A673 (cell line): ENCODE results near the gene AKT3. TPM values are rescaled to one million over a fixed set of nuclear protein-coding genes. Genes with fewer than 3 reads are reported as not detected.

Experiments
- BruUV-seq: library from RNA; stranded (reverse); fragments of 400-500 nt; replicated peaks from 2 replicates; lab custom pipeline; 2021; lab: Mats Ljungman, UMichigan
- CTCF ChIA-PET: fragments of 300-600 bp; sonication (Branson Sonifier 250); formaldehyde crosslinking; loops from one replicate; lab custom pipeline; 2022; ENCODE audit warnings: antibody characterized with exemption; lab: Charles Lee
- POLR2A ChIA-PET: fragments of 300-600 bp; sonication (Branson Sonifier 250); formaldehyde crosslinking; loops from one replicate; lab custom pipeline; 2022; ENCODE audit warnings: antibody characterized with exemption; ENCODE audit not compliant: low non-redundant PET; lab: Charles Lee
- DNase-seq: peaks from one replicate; pipeline ENCODE4 v3.0.0-alpha.2; 2015; ENCODE audit warnings: low spot score
- H3K27ac ChIP-seq: fragments of 200-600 bp; sonication (generic); 2 replicates; pipeline ENCODE4 v1.5.1; 2016; ENCODE audit warnings: mixed run types, low read depth, mild to moderate bottlenecking, mixed read lengths, antibody characterized with exemption, low read length; ENCODE audit not compliant: poor library complexity, severe bottlenecking
- H3K27me3 ChIP-seq: fragments of 200-600 bp; sonication (generic); replicated peaks from 2 replicates; pipeline ENCODE4 v1.6.1; 2017; ENCODE audit warnings: mixed run types, low read depth, mild to moderate bottlenecking, mixed read lengths, antibody characterized with exemption, low read length; ENCODE audit not compliant: insufficient read depth, poor library complexity
- H3K36me3 ChIP-seq: fragments of 200-600 bp; sonication (generic); 2 replicates; pipeline ENCODE4 v1.6.1; 2016; ENCODE audit warnings: mixed run types, mild to moderate bottlenecking, mixed read lengths, antibody characterized with exemption, low read length; ENCODE audit not compliant: insufficient read depth, poor library complexity, severe bottlenecking
- H3K4me1 ChIP-seq: fragments of 200-600 bp; sonication (generic); 2 replicates; pipeline ENCODE4 v1.6.1; 2017; ENCODE audit warnings: mixed run types, mild to moderate bottlenecking, mixed read lengths, antibody characterized with exemption, low read length; ENCODE audit not compliant: insufficient read depth, poor library complexity, severe bottlenecking
- H3K4me3 ChIP-seq: fragments of 200-600 bp; sonication (generic); 2 replicates; pipeline ENCODE4 v1.5.1; 2016; ENCODE audit warnings: low read depth, mixed run types, mild to moderate bottlenecking, mixed read lengths, low read length; ENCODE audit not compliant: poor library complexity, severe bottlenecking
- H3K9me3 ChIP-seq: fragments of 200-600 bp; sonication (generic); 2 replicates; pipeline ENCODE4 v1.6.1; 2016; ENCODE audit warnings: mixed run types, low read depth, mild to moderate bottlenecking, mixed read lengths, antibody characterized with exemption, low read length; ENCODE audit not compliant: poor library complexity, severe bottlenecking
- EZH2 ChIP-seq: fragments of 200-600 bp; sonication (generic); IDR thresholded peaks from 2 replicates; pipeline ENCODE4 v1.6.1; 2017; ENCODE audit warnings: borderline replicate concordance, low read depth, mild to moderate bottlenecking, mixed read lengths, antibody characterized with exemption, low read length; ENCODE audit not compliant: poor library complexity, severe bottlenecking
- intact Hi-C: fragments of 100-400 bp; cut with micrococcal nuclease; formaldehyde crosslinking; loops from one replicate; pipeline ENCODE4 v1.10.0; 2022; ENCODE audit not compliant: unreplicated experiment
- total RNA-seq: library from RNA; stranded (reverse); gene quantifications from 2 replicates; pipeline ENCODE4 v1.2.3, GENCODE V29; 2021
- TF ChIP-seq, protein P1 (sequence below): fragments of 300-800, 200-600 bp; sonication (generic); conservative IDR thresholded peaks from 2 replicates; pipeline ENCODE4 v1.5.1; 2017; ENCODE audit warnings: low read depth, mild to moderate bottlenecking, antibody characterized with exemption, low read length, moderate library complexity, mixed read lengths

AKT3 gene
- total RNA-seq, 1 experiment from 2014 or later: 14.4 TPM

DNA sequence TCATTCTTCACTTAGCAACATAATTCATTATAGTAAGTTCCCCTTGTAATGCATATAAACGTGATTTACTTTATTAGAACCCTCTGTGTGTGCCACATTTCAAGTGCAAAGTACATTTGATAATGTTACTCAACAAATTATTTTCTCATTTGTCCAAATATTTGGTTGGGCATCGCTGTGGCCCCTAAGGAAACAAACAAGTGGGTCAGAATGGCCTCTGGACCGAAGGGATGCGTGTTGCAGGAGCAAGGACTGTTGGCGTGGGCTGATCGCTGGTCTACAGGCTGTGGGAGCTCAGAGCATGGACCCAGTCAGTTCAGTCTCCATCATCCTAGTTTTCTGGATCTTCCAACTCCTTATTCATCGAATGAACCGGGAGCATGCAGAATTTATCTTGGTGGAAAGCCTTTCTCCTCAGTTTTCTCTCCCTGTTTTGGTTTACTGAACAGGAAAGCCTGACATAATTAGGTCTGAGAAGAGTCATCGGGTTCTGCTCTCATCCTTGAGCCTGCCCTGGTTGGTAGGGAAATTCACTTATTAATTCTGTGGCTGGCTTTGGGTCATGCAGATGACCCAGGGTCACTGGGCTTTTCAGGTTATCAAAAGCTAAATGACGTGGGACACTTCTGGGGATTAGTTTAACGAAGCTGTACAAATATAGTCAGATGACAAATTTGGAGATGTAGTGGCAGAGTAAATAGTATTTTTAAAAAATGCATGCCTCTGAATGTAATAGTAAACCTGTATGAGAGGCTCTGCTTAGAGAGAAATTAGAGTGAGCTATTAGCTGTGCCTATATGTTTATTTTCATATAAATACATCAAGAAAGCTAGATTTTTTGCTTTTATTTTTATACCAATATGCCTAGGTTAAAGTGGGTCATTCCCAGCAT lies 394.0 kb downstream of the AKT3 start:
- BruUV-seq: no TSS peak
- CTCF ChIA-PET: no interaction called here

DNA sequence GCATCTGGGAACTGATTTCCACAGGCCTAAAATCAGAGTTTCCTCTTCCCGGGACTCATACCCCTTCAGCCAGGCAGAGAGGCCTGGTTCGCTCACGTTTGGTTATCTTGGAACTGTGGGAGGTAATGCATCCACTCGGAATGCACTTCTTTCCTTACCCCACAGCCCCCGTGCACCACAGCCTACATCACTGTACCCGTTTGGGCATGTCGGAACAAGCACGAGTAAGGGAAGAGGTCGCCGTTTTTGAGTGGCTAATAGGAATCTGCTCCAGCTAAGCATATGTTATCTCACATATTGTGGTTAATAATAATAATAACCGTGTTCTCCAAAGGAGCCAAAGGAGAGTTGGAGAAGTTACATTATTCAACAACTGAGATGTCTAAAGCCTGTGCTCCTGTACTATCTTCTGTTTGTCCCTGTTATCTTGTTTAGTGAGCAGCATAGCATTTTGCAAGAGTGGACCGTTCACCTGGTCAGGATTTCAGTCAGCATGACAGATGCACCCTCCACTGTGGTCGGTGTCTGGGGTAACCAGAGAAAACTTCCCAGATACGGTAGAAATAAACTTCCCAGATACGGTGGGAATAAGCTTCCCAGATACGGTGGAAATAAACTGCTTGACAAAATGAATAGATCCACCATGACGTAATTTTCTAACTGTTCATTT lies 395.6 kb downstream of the AKT3 start:
- no peaks in the 10 kb centered on the region for H3K4me1 ChIP-seq
- no TSS peak for BruUV-seq
- no peak for DNase-seq
- ChIA-PET POLR2A (no interaction called here), CTCF (no interaction called here)
- no peak overlapping the region for H3K27ac ChIP-seq
- intact Hi-C loops: no loop called here
- no peaks in the 10 kb centered on the region for H3K9me3 ChIP-seq
- no peaks in the 10 kb centered on the region for H3K36me3 ChIP-seq
- TF ChIP-seq, protein P1, sequence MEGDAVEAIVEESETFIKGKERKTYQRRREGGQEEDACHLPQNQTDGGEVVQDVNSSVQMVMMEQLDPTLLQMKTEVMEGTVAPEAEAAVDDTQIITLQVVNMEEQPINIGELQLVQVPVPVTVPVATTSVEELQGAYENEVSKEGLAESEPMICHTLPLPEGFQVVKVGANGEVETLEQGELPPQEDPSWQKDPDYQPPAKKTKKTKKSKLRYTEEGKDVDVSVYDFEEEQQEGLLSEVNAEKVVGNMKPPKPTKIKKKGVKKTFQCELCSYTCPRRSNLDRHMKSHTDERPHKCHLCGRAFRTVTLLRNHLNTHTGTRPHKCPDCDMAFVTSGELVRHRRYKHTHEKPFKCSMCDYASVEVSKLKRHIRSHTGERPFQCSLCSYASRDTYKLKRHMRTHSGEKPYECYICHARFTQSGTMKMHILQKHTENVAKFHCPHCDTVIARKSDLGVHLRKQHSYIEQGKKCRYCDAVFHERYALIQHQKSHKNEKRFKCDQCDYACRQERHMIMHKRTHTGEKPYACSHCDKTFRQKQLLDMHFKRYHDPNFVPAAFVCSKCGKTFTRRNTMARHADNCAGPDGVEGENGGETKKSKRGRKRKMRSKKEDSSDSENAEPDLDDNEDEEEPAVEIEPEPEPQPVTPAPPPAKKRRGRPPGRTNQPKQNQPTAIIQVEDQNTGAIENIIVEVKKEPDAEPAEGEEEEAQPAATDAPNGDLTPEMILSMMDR: no peak
- TF ChIP-seq EZH2: no peak
- no peak overlapping the region for H3K4me3 ChIP-seq
- no peaks in the 10 kb centered on the region for H3K27me3 ChIP-seq

More for the DNA sequence above, 394.0 kb downstream of the AKT3 start:
- H3K9me3 ChIP-seq: no peaks in the 10 kb centered on the region
- TF ChIP-seq EZH2: no peak
- TF ChIP-seq, protein P1: no peak
- H3K27me3 ChIP-seq: no peaks in the 10 kb centered on the region
- intact Hi-C loops: no loop called here
- no peaks in the 10 kb centered on the region for H3K36me3 ChIP-seq
- H3K4me3 ChIP-seq: no peak overlapping the region
- H3K27ac ChIP-seq: no peak overlapping the region
- DNase-seq: no peak
- H3K4me1 ChIP-seq: no peaks in the 10 kb centered on the region
- POLR2A ChIA-PET: no interaction called here

DNA sequence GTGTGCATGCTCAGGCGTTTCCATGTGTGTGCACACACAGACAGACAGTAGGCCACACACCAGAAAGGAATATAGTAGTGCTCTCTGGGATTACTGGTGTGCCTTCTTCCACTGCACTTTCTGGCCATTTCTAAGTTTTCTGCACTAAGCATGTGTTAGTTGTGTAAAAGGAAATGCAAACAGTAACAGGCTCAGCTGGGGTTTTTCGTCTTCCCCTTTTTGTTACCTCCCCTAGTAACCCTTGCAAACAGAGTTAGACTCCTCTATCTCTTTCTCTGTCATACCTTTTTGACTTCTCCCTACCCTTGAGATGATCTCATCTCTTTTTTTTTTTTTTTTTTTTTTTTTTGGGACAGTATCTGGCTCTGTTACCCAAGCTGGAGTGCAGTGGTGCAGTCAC lies 398.0 kb downstream of the AKT3 start:
- no peak for TF ChIP-seq EZH2
- TF ChIP-seq, protein P1: no peak
- Histone ChIP-seq H3K27ac (no peak overlapping the region), H3K4me1 (no peaks in the 10 kb centered on the region), H3K27me3 (no peaks in the 10 kb centered on the region), H3K36me3 (no peaks in the 10 kb centered on the region), H3K4me3 (no peak overlapping the region), H3K9me3 (no peaks in the 10 kb centered on the region)
- no peak for DNase-seq
- ChIA-PET POLR2A (no interaction called here), CTCF (no interaction called here)
- intact Hi-C loops: no loop called here
- BruUV-seq: no TSS peak
